OCI-M2 (cell line): Measurements from ENCODE around the gene HERC3.
"Not testable (repeated sequence)": the region's sequence is repeated elsewhere in the genome, so short reads cannot be mapped to it uniquely, and the experiment has no call there.

Source experiments
- DNase-seq: peaks from one replicate; lab custom pipeline; 2025; ENCODE audit not compliant: unreplicated experiment; lab: John Stamatoyannopoulos, UW

Gene HERC3

GRCh38 chr4:88606832-88607231 lies 14.6 kb downstream of the HERC3 start:
- DNase-seq: no peak

- no peak for DNase-seq
These were observed 17.1 kb downstream of the HERC3 start for GRCh38 chr4:88609387-88609786.

GRCh38 chr4:88609794-88610193 lies 17.5 kb downstream of the HERC3 start:
- not testable (repeated sequence) for DNase-seq

GRCh38 chr4:88610771-88611170 lies 18.5 kb downstream of the HERC3 start:
- no peak for DNase-seq

GRCh38 chr4:88613417-88613875 lies 21.2 kb downstream of the HERC3 start:
- DNase-seq: no peak

GRCh38 chr4:88614058-88614457 lies 21.8 kb downstream of the HERC3 start:
- no peak for DNase-seq

GRCh38 chr4:88616275-88617150 lies 24.2 kb downstream of the HERC3 start:
- no peak for DNase-seq

GRCh38 chr4:88618782-88619485 lies 26.7 kb downstream of the HERC3 start:
- no peak for DNase-seq

- DNase-seq: no peak
These were observed 27.7 kb downstream of the HERC3 start for GRCh38 chr4:88619971-88620370.

GRCh38 chr4:88621763-88622327 lies 29.6 kb downstream of the HERC3 start:
- DNase-seq: no peak

DNA sequence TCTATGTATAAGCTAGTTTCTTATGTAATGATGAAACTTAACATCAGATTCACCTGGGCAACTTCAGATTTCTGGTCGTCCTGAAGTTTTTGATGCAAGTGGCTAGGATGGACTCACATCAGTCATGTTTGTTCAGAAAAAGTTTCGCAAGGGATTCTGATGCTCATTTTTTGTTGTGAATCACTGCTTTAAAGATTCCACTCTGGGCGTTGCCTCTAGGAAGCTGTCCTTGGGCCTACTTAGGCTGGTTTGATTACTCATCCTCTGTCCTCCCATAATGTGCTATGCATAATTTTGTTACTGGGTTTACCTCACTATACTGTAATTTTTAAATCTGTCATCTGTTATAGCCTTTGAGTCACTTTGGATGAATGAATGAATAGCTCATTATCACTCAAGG lies 30.8 kb downstream of the HERC3 start:
- DNase-seq: no peak

- DNase-seq: no peak
These were observed 36.5 kb downstream of the HERC3 start for GRCh38 chr4:88628746-88629145.

- no peak for DNase-seq
These were observed 37.5 kb downstream of the HERC3 start for GRCh38 chr4:88629826-88630225.

- DNase-seq: no peak
These were observed 38.5 kb downstream of the HERC3 start for GRCh38 chr4:88630756-88631155.

DNA sequence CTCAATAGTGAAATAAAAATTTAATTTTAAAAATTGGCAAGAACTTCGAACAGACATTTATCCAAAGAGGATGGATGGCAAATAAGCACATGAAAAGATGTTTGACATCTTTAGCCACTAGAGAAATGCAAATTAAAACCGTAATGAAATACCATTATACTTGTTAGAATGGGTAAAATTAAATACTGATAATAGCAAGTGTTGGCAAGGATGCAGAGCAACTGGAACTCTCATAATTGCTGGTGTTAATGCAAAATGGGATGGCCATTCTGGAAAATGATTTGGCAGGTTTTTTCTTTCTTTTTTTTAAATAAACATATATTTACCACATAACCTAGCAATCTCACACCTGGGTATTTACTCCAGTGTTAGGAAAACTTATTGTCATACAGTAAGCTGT lies 51.7 kb downstream of the HERC3 start:
- DNase-seq: no peak

- DNase-seq: no peak
These were observed 53.7 kb downstream of the HERC3 start for GRCh38 chr4:88645994-88646393.

GRCh38 chr4:88646528-88647280 lies 54.4 kb downstream of the HERC3 start:
- no peak for DNase-seq

GRCh38 chr4:88649716-88650115 lies 57.4 kb downstream of the HERC3 start:
- DNase-seq: no peak

DNA sequence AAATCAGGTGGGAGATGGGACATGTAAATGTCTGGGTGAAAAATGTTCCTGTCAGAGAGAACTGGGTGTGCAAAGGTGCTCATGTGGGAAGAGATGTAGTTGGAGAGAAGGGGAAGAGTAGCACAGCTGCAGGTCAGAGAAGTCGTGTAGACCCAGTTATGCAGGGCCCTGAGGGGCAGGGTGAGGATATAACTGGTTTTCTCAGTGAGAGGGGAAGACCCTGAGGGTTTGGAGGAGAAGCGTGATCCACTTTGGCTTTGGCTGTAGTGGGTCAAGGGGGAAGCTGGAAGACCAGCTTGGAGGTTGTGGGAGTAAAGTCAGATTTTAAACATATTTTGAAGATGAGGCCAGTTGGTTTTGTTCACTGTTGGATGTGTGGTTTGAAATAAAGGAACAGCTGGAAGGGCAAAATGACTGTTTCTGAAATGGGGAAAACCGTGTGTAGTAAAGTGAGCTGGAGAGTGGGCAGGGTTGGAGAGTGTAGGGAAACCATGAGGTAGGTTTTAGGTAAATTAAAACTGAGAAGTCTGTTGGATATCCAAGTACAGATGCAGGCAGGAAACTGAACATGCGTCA lies 61.2 kb downstream of the HERC3 start:
- no peak for DNase-seq

DNA sequence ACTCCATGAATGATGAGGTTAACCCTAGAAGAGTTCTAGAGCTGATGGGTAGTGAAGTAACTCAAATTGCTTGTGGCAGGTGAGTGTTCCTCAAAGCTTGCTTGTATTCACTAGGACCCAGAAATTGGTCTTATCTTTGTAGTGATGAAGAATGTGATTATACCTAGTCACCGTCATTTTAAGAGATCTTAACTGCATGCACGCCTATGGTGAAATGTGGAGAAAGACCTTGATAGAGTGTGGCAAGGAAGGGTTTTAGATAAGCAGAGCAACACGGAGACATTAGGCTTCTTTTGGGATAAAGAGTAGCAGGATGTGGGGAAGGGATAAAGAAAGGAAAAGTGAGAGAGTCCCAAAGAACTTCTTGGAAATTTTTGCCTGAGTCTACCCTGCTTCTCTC lies 62.9 kb downstream of the HERC3 start:
- DNase-seq: no peak
